Measurements from ENCODE around the gene STON2.

Gene STON2

GRCh38 chr14:81301813-81302212 is 98.3 kb downstream of the STON2 start:
- DNase-seq (ENCODE audit: low spot score) = no peak

DNA sequence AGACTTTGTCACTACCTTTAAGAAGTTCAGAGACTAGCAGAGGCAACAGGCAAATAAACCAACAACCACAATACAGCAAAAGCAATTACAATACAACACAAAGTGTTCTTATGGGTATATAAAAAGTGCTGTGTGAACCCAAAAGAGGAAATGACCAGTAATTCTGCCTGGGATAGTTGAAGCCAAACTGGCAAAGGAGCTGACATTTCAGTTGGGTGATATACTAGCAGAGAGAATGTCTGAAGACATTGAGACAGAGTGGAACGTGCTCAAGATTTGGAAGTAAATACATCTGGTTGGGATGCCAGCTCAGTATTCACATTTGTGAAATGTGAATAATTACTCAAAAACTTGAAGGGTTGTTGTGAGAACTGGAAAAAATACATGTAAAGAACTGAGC is 98.8 kb downstream of the STON2 start:
- DNase-seq (ENCODE audit: low spot score) = no peak

DNA sequence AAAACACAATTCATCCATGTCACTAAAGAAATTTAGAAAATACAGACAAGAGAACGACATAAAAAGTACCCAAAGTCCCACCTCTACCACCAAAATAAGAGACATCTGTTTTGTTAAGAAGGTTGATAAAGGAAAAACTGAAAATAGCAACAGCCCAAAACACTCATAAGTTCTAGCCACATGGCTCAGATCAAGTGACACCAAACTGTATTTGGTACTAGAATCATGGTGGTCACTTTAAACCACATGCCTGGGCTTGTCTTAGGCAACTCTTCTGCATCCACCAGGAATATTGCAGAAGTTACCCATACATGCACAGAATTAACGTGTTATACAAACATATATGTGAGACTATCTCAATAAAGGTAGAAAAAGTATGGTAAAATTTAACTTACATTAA is 101.2 kb downstream of the STON2 start:
- DNase-seq (ENCODE audit: low spot score) = no peak

DNA sequence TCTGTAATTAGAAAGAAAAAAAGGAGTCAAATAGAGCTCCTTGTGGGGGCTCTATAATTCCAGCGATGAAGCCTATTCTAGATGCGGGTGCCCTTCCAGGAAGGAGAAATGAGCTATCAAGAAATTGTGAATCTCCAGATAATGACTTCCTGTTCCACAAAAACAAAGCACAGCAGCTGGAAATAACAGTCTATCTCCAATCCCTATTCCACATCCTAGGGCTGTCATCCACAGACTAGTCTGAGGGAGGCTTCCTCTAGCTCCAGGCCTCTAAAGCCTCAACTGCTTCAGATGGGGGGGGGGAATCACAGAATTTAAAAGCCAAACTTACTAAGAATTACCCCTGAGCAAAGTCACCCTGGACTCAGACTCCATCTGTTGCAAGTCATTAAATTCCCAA is 102.0 kb downstream of the STON2 start:
- DNase-seq (ENCODE audit: low spot score) = no peak

DNA sequence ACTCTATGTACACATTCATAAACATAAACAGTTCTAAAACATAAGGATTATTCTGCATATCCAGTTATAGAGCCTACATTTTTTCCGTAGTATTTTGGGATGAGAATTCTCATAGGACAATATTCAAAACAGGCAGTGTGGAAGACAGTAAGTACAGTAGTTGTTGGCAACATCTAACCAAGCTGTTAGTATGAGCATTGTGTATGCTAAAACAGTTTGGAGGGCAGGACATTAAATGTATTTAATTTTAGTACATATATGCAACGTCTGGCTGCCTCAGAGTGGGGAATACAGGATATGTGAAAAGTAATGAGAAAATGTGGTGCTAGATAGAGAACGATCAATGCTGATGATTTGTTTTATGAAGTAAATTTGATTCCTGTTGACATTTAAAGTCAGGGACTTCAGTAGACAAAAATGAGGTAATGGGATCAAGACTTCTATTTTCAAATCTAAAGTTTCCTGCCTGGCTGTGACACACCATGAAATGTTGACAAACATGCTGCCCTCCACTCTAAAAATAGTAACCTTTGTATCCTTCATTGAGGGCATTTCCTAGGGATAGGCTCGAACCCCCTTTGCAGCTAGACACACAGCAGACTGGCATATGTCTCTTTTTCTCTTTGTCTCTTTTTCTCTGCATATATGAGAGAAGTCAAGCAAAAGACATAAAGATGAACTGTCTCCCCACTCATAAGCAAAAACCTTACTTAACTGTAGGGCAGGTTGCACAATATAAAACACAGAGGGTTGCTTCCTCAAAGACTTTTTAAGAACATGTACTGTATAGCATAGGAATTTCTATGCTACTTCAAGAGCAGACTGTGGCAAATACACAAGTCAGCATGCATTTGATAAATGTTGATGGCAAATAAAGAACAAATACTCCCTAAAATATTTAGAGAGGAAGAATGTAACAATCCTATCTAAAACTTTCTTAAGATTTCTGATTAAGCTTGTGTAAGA is 103.9 kb downstream of the STON2 start:
- no peak for DNase-seq (ENCODE audit: low spot score)

DNA sequence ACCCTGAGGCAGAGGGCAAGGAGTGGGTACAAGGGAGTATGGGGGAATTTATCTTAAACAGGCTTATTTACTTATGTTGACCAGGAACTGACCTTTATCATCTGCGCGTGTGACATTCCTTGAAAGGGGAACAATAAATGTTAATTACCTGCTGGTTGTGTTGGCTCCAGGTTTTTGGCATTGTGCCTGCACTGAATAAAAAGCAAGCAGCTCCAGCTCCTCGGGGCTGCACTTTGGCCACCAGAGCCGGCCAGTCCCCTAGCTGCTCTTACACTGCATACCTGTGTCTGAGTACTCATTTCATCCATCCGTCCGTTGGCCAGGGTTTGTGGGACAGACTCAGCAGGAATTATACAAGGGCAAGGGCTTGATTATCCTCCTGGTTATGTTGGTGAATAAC is 110.6 kb downstream of the STON2 start:
- DNase-seq (ENCODE audit: low spot score) = no peak

DNA sequence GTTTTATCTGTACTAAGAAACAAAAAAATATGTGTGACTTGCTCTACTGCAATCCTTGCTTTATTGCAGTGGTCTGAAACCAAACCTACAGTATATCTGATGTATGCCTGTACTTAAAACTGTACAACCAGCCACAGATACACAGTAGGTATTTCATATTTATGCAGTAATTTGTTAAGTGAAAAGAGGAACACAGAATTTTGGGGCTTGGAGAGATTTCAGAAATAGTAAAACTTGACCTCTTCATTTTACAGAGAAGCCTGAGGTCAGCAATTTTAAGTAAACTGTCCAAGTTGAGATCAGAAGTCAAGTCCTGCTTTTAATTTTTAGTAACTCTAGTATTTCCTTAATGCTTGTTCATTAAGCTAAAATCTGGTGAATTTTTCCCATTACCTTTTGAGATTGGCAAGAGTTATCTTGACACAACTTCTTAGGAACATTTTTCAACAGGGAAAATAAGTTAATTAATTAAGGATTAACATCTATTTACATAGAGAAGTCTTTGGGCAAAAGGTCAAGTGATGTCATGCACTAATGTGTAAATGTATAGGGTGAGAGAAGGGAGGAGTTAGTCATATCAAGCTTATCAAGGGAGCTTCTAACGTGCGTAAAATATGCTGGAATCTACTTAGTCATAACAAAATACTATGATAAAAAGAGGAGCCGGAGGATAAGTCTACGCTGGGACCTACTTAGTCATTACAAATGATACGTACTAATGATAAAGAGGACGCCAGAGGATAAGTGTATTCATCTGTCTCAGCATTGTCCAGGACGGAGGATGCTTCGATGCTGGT is 113.4 kb downstream of the STON2 start:
- DNase-seq (ENCODE audit: low spot score) = no peak

DNA sequence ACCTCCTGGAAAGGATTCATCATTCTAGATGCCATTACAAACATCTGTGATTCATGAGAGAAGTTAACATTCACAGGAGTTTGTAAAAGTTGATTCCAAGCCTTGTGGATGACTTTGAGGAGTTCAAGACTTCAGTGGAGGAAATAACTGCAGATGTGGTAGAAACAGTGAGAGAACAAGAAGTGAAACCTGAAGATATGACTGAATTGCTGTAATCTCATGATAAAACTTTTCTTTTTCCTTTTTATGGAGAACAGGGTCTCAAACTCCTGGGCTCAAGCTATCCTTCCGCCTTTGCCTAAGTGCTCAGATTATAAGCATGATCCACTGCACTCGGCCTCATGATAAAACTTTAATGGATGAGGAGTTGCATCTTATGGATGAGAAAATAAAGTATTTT is 114.9 kb downstream of the STON2 start:
- DNase-seq (ENCODE audit: low spot score) = no peak

GRCh38 chr14:81281332-81281731 is 118.8 kb downstream of the STON2 start:
- no peak for DNase-seq (ENCODE audit: low spot score)

GRCh38 chr14:81280136-81280791 is 119.9 kb downstream of the STON2 start:
- DNase-seq (ENCODE audit: low spot score) = no peak

DNA sequence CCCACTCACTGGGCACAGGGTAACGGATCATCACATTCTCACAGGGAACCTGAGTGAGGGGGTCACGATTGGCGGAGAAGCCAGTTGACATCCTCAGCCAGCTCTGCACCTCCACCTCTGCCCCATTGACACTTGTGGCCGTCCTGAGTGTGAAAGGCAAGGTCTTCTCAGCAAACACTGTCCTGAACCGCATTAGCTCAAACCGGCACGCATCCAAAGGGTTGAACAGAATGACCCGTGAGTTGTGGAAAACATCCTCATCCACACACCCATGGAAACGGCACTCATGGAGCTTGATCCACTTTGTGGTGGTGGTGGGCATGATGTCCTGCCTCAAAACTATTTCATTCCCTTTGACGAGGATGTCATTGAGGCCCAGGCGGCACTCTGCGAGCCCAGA is 123.0 kb downstream of the STON2 start:
- DNase-seq (ENCODE audit: low spot score) = no peak

DNA sequence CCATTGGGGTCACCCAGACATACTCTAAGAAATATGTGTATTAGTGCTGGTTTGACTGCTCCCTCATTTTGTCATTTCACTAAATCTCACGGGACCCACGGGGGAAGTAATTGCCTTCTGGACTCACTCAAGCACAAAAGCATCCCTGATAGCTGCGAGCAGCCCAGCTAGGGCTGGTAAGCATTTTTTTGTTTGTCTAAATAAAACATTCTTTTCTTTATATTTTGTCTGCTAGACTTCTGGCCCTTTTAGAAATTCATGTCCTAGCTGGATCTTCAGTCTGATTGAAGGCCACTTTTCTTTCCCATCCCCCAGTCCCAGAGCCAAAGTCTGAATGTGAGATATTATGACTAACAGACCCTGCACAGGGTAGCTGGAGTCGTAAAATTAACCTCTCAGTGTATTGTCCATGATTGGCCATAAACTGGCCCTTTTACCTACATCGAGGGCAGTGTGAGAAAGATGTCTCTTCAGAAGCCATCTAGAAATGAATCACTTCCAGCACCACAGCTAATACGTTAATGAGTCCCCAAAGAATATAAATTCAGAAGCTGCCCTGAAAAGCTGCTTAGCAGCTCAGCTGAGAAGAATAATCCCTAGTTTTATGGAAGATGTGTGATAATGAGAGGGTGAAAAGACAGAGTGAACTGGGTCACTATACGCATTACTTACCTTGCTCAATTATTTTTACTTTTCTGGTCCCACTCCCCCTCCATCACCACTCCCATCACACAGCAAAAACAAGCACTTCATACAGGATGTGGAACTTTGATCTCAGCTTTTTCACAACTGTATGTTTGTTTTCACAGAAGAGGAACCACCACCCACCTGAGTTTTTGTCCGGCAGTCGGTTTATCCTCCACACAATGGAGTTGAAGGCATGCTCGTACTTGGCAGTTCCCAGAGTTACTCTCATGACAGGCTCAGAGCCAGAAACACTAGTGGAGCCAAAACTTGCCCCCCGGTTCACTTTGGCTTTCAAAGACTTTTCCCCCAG is 123.8 kb downstream of the STON2 start:
- no peak for DNase-seq (ENCODE audit: low spot score)

DNA sequence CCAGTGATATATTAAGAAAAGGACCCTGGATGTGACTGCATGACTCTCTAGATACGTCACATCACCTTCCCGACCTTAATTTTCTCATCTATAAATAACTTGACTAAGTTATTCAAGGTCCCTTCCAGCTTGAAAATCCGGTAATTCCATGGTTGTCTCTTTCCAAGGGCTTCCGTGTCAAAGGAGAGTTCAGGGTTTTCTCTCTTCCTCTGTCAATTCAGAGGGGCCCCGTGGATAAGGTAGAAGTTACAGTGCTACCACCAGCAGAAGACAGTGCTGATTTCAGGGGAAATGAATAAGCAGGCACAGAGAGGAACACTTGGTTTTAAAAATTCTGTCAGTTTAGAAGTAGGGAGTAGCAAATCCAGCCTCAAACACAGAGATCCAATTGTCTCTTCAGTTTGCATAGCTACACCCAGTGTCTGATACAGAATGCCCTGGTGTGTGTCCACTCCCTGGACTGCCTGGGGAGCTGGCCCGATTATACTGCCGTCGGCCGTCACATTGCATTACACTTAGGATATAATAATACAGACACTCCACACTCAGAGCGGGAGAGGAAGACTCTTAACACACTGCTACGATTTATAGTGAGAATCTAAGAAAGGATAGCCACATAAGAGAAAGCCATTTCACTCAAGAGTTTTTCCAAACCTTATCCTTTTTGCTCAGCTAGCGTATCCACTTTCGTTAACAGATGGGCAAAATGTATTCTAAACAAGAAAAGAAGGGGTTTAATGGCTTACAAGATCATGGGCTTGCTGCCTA is 124.6 kb downstream of the STON2 start:
- no peak for DNase-seq (ENCODE audit: low spot score)

DNA sequence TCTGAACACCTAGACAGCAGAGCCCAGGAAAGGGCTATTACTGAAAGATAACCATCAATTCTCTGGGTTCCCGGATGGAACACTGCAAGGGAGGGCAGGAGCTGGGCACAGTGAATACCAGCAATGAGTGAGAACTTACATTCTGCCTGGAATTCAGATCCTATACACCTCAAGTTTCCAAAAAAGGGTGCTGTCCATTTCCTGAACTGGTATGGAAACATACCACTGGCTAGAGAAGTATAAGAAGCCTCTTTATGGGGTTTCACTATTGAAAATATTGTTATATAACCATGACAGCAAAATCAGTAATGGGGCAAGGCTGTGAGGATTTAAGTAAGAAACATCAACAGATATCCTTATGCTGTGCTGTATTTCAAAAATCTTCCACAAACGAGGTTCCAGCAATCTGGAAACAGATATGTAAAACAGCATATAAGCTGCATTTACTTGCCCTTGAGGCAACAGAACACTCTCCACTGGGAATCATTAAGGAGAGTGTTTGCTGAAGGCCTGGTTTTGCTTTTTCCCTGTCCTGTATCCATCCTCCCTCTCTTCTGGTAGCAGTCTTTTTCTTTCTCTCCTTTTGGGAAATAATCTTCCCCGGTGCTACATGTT is 126.1 kb downstream of the STON2 start:
- DNase-seq (ENCODE audit: low spot score) = no peak

- no peak for DNase-seq (ENCODE audit: low spot score)
Measured at GRCh38 chr14:81273521-81273920, 126.6 kb downstream of the STON2 start.

DNA sequence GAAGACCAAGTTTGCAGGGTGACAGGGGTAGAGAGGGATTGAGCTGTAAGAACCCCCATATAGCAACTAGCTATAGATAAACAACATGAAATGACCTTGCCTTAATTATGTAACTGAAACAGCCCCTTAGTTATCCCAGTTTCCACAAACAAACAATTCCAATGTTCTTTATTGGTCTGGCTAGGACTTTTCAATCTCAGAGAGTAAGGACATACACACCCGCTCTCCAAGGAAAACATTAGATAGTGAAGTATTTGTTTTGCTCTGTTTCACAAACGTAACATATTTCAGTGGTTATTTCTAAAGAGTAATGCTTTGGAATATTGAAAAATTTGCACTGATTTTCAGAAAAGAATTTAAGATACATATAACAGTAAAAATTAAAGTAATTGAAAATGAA is 127.8 kb downstream of the STON2 start:
- DNase-seq (ENCODE audit: low spot score) = no peak

GRCh38 chr14:81269979-81270375 is 130.1 kb downstream of the STON2 start:
- DNase-seq (ENCODE audit: low spot score) = no peak

DNA sequence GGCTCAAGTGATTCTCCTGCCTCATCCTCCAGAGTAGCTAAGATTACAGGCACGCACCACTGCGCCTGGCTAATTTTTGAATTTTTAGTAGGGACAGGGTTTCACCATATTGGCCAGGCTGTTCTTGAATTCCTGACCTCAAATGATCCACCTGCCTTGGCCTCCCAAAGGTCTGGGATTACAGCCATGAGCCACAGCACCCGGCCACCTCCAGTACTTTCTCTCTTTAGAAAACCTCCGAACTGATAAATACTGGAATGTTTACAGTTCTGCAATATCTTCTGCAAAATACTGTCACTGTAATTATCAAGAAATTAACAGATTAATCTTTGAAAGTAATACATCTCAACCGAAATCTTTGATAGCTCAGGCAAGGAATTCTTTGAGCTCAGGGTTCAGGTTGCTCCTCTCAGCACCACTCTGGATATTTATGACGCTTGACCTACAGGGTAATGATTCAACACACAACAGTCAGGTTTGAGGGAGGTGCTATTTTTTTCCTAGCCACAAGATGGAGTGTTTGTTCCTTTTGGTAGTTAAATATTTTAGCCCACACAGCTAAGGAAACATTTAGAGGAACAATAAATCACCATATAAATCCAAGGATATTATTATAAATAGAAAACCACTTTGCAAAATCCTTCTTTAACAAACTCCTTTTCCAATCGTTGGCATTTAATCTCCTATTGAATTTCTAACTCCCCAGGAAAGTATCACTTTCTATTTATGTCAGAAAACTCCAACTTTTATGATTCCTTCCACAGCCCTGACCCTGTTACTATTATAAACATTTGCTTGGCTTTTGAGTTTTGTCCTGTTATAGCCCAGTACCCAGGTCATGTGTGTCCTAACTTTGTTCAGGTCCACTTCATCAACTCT is 130.8 kb downstream of the STON2 start:
- DNase-seq (ENCODE audit: low spot score) = peak; percentile 60

- DNase-seq (ENCODE audit: low spot score) = no peak
Measured at GRCh38 chr14:81268016-81268416, 132.1 kb downstream of the STON2 start.
